H1 (cell line): ENCODE measurements around the gene DNAJB5. TPM values are rescaled to one million over a fixed set of nuclear protein-coding genes. Genes with fewer than 3 reads are reported as not detected.

Experiments used
- GABPA ChIP-seq: IDR thresholded peaks from 2 replicates; pipeline ENCODE4 v1.6.1; 2011; ENCODE audit warnings: mild to moderate bottlenecking, low read length, moderate library complexity, borderline replicate concordance; ENCODE audit not compliant: insufficient read depth
- KDM1A ChIP-seq: fragments of 200-600, 300-600 bp; sonication (generic); IDR thresholded peaks from 2 replicates; pipeline ENCODE4 v1.7.1; 2016; ENCODE audit warnings: mild to moderate bottlenecking, low read length, borderline replicate concordance
- MAX ChIP-seq: IDR thresholded peaks from 2 replicates; pipeline ENCODE4 v1.6.1; 2012; ENCODE audit warnings: inconsistent platforms
- POU5F1 ChIP-seq: IDR thresholded peaks from 2 replicates; pipeline ENCODE4 v1.6.1; 2011; ENCODE audit warnings: low read depth, mild to moderate bottlenecking, low read length, moderate library complexity
- USF2 ChIP-seq: IDR thresholded peaks from 2 replicates; pipeline ENCODE4 v1.6.1; 2011; ENCODE audit warnings: low read length, improper control_type of control experiment
- ZNF274 ChIP-seq: IDR thresholded peaks from 2 replicates; pipeline ENCODE4 v1.7.0; 2012; ENCODE audit warnings: low read length, borderline replicate concordance; ENCODE audit errors: extremely low read depth
- polyA plus RNA-seq, 7 experiments: library from polyadenylated mRNA; depleted of rRNA in 3 of 7; stranded (reverse) in 5 of 7; unstranded in 2 of 7; fragments of >200 nt in 5 of 7; fragments of 200-250 nt in 2 of 7; gene quantifications; 1 replicate in 5 of 7; 2 replicates in 1 of 7; 4 replicates in 1 of 7; pipeline versions ENCODE4 v1.2.1 to v1.2.3, GENCODE V29; 2011 to 2013; ENCODE audit warnings: missing spikeins in 2 of 7, mixed read lengths in 2 of 7
- total RNA-seq: library from RNA; stranded (reverse); fragmentation: NEBNext Ultra II Directional; extraction: Animal tissue kit (Norgen Biotek cat#: 25700); gene quantifications from 2 replicates; pipeline ENCODE4 v1.2.1, GENCODE V29; 2021

DNAJB5 gene
- total and polyA plus RNA-seq, 2 of the 8 experiments (the other 6 are each of a cell fraction or from before 2014, with no cell fraction given) = 25.0 to 34.1 TPM

- TF ChIP-seq KDM1A (0 out of 2 replicates have a peak, but pooled peaks have one; percentile 13), GABPA (no peak), USF2 (peak; percentile 60), MAX (peak; percentile 98), ZNF274 (no peak), POU5F1 (peak; percentile 84)
Observed at GRCh38 chr9:34990908-34991606, 1.5 kb downstream of the DNAJB5 start (continued).
